Smooth muscle cell of the brain vasculature (primary cell): ENCODE measurements around the gene CTXND1.
"Not testable (repeated sequence)": the region's sequence is repeated elsewhere in the genome, so short reads cannot be mapped to it uniquely, and the experiment has no call there.

ENCODE experiments used
- DNase-seq: peaks from one replicate; pipeline ENCODE4 v3.0.0-alpha.2; 2012; ENCODE audit warnings: low read depth, low spot score

CTXND1 gene

GRCh38 chr15:80252121-80252518, at the start of gene CTXND1:
Gene CTXND1 (minus strand): TSS chr15:80252213. CDS start chr15:80201949, 50,264 bp downstream.
- DNase-seq: no peak

DNA sequence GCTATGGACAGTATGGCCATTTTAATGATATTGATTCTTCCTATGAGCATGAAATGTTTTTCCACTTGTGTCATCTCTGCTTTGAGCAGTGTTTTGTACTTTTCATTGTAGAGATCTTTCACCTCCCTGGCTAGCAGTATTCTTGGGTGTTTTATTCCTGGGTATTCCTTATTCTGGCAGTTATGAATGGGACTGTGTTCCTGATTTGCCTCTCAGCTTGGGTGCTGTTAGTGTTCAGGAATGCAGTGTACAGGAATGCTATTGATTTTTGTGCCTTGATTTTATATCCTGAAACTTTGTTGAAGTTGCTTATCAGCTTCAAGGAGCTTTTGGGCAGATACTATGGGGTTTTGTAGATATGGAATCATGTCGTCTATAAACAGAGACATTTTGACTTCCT, 49.5 kb upstream of the CTXND1 start:
- no peak for DNase-seq

DNA sequence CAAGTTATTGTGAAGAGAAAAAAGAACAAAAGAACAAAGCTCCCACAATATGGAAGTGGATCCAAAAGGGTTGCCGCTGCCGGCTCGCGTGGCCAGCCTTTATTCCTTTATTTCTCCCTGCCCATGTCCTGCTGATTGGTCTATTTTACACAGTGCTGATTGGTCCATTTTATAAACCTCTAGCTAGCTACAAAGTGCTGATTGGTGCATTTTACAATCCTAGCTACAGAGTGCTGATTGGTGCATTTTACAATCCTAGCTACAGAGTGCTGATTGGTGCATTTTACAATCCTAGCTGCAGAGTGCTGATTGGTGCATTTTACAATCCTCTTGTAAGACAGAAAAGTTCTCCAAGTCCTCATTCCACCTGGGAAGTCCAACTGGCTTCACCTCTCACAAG, 43.8 kb upstream of the CTXND1 start:
- DNase-seq: not testable (repeated sequence)

DNA sequence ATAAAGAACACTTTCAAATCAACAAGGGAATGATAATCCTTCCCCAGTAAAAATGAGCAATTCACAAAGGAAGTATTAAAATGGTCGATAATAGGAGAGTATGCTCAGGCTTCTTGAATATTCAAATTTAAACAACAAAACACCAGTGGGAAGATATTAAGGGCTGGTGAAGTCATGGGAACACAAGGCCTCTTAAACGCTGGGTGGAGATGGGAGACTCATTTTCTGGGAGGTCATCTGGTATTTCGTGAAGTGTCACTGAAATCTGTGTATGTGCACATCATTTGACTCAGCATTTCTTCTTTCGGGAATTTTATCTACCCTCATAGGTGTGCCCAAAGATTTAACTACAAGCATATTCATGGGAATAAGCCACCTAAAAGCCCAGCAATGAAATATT, 40.1 kb upstream of the CTXND1 start:
- no peak for DNase-seq

DNA sequence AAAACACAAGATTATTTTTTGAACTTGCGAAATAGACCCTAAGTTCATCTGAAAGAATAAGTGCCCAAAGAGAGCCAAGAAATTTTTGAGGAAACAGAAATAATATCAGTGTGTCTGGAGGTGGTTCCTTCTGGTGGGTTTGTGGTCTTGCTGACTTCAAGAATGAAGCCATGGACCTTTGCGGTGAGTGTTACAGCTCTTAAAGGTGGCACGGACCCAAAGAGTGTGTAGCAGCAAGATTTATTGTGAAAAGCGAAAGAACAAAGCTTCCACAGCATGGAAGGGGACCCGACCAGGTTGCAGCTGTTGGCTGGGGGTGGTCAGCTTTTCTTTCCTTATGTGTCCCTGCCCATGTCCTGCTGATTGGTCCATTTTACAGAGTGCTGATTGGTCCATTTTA, 38.9 kb upstream of the CTXND1 start:
- DNase-seq: not testable (repeated sequence)

- DNase-seq: no peak
Measured at GRCh38 chr15:80289528-80290495, 37.8 kb upstream of the CTXND1 start.

- DNase-seq: no peak
Measured at GRCh38 chr15:80288131-80288530, 36.1 kb upstream of the CTXND1 start.

DNA sequence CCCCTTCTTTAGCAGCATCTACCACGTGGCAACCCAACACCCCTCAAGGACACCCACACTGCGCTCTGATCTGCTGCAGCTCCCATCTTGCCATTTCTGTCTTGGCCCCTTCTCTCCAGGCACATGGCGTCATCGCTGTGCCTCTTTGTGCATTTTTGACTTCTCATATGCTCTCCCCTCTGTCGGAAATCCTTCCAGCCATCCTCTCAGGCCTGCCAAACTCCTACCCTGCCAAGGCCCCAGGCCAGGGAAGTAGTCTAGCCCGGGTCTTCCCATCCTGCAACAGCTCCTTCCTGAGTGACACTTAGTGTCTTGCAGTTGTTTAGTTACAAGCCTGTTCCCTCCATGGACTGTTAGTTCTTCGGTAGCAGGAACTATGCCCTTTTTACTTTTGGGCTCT, 34.0 kb upstream of the CTXND1 start:
- no peak for DNase-seq

- DNase-seq: no peak
Measured at GRCh38 chr15:80285379-80285778, 33.4 kb upstream of the CTXND1 start.

DNA sequence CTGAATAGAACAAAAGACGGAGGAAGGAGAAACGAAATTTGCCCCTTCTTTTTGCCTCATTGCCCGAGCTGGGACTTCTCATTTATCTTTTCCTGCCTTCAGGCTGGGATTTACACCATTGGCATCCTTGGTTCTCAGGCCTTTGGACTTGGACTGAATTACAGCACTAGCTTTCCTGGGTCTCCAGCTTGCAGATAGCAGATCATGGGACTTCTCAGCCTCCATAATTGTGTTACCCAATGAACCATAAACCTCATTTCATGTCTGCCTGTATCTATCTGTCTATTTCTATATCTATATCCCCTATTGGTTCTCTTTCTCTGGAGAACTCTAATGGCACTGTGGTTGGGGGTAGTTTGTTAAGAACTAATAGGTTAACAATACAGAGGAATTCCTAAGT, 31.5 kb upstream of the CTXND1 start:
- DNase-seq: no peak

DNA sequence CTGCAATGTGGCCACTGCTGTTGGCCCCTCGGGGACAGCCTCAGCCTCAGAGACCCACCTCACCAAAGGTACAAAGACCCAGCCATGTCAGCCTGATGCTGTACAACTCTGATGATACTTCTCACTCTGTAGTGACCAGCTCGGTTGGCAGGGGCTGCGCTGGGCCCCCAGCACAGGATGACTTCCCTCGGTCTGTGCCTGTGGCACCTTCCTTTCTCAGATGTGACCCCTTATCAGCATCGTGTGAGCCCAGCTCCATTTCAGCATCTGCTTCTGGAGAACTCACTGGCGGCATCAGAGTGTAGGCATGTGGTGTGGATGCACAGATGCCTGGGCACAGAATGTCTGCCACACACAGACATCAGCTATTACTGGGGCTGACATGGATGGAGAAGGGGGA, 25.1 kb upstream of the CTXND1 start:
- no peak for DNase-seq

DNA sequence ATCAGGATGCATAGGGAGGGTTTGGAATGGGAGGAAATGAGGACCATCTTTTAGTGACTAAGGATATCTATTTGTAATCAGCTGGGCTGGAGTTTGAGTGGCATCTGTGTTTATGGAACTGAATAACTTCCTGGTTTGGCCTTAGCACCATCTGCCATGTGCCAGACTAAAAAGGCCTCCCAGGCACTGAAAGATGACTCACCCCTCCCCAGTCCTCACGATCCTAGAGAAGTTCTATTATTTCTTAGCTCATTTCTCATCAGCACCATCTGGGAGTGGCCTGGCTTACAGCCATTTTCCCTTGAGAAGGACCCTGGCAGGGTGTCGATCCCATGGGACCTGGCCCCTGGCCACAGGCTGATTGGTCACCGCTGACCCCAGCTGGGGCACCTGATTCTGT, 23.9 kb upstream of the CTXND1 start:
- DNase-seq: no peak

DNA sequence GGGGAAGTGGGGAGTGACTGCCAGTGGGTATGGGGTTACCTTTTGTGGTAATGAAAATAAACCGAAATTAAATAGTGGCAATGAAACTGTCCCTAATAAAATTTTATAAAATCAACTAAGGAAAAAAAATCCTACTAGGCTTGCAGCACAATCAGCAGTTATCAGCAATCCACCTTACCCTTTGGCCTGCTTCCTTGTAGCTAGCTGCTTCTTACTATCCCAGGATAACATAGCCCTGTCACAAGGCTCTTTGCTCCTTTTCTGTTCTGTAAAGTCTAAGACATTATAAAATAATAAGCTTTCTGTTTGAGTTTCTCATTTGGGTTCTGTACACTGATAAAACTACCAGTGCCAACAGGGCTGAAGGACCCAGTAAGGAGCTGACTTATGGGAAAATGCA, 23.0 kb upstream of the CTXND1 start:
- DNase-seq: no peak

DNA sequence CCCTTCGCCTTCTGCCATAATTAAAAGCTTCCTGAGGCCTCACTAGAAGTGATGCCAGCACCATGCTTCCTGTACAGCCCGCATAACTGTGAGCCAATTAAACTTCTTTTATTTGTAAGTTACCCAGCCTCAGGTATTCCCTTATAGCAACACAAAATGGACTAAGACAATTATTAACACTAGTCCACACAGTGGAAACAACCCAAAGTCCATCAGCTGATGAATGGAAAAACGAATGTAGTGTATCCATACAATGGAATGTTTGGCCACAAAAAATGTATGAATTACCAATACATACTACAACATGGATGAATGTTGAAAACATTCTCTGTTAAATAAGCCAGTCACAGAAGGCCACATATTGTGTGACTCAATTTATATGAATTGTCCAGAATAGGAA, 22.5 kb upstream of the CTXND1 start:
- no peak for DNase-seq

GRCh38 chr15:80272987-80273386, 21.0 kb upstream of the CTXND1 start:
- DNase-seq: no peak

- no peak for DNase-seq
Measured at GRCh38 chr15:80270472-80270871, 18.5 kb upstream of the CTXND1 start.

DNA sequence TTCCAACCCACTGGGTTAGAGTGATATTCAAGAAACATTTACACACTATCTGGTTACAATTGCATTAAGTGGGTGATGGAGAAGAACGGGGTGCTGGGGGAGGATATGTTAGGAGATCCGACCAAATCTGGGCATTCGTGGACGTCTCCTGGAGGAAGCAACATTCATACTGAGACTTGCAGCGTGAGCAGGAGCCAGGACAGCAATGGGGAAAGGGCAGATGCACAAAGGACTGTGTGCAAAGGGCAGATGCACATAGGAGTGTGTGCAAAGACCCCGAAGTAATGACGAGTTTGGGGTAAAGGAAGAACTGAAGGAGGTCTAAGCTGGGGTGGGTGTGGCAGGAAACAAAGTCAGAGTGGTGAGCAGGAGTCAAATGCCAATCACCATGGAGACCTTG, 16.1 kb upstream of the CTXND1 start:
- no peak for DNase-seq

GRCh38 chr15:80267658-80268057, 15.6 kb upstream of the CTXND1 start:
- no peak for DNase-seq

DNA sequence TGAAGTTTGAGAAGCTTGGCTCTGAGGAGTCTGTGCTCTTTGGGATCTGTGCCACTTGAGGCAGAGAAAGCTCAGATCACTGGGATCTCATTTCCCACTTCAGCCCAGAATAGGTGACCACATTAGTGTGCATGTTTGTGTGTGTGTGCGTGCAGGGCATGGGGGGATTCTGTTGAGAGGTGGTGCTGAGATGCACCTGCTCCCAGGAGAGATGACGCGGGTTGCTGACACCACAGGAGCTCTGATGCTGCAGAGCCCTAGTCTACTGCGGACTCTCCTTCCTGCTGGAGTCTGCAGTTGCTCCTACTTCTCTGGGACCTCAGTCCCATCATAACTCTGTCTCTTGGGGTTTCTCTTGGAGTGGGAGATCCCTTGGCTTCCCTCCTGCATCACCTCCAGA, 14.7 kb upstream of the CTXND1 start:
- DNase-seq: no peak

- no peak for DNase-seq
Measured at GRCh38 chr15:80266113-80266512, 14.1 kb upstream of the CTXND1 start.

DNA sequence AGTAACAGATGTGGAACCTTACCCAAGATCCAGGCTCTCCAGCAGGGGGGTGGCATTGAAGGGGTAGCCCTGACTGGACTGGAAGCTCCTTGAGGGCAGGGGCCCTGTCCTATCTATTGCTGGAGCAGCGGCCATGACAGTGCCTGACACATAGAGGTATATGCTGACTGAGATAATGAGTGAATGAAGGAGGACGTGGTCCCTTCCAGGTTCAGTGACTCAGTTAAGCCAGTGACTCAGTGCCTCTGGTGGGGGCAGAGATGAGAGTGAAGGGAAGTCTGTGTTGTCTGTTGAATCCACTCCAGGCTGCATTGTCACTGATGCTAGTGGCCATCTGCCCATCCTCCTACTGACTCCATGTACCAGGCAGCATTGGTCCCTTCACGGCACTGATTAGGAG, 13.0 kb upstream of the CTXND1 start:
- no peak for DNase-seq

DNA sequence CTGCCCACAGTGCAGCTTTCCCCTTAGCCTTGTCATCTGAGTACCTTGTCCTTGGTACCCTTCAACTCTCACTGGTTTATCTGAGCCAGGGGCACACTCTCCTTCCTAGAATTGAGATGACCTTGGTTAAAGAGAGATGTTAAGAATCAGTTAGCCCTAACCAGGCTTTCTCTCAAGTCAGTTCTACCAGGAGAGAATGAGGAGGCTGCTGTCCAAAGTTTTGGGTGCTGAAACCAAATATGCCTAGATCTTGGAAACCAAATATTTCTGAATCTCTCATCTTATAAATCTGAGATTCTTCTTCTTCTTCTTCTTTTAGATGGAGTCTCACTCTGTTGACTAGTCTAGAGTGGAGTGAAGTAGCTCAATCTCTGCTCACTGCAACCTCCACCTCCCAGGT, 12.0 kb upstream of the CTXND1 start:
- no peak for DNase-seq

GRCh38 chr15:80260551-80260950, 8.5 kb upstream of the CTXND1 start:
- DNase-seq: no peak
